ENCODE measurements around the gene KDM4C.
"Not testable (repeated sequence)": the region's sequence is repeated elsewhere in the genome, so short reads cannot be mapped to it uniquely, and the experiment has no call there.

KDM4C gene

DNA sequence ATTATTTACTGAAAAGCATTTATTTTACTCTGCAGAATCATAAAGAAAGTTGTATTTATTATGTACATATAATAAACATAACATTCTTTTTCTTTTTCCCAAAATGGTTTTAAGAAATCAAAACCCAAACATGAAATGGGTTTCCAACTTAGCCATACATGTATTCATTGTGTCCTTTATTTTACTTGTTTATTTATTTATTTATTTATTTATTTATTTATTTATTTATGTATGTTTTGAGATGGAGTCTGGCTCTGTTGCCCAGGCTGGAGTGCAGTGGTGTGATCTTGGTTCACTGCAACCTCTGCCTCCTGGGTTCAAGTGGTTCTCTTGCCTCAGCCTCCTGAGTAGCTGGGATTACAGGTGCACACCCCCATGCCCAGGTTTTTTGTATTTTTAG lies 273.2 kb downstream of the KDM4C start:
- H3K4me3 ChIP-seq (ENCODE audit: low read length in 2 of 2); H3K36me3 ChIP-seq (ENCODE audit: control insufficient read depth in 2 of 2, insufficient read depth in 2 of 2, low read length in 2 of 2); H3K27me3 ChIP-seq (ENCODE audit: control insufficient read depth in 1 of 2, insufficient read depth in 2 of 2, low read length in 2 of 2); H3K9me3 ChIP-seq (ENCODE audit: control insufficient read depth in 2 of 2, low read length in 2 of 2); H3K9ac ChIP-seq (ENCODE audit: low read length in 2 of 2); H3K27ac ChIP-seq (ENCODE audit: low read length); H3K4me1 ChIP-seq (ENCODE audit: control insufficient read depth, insufficient read depth, low read length): not testable (repeated sequence)

DNA sequence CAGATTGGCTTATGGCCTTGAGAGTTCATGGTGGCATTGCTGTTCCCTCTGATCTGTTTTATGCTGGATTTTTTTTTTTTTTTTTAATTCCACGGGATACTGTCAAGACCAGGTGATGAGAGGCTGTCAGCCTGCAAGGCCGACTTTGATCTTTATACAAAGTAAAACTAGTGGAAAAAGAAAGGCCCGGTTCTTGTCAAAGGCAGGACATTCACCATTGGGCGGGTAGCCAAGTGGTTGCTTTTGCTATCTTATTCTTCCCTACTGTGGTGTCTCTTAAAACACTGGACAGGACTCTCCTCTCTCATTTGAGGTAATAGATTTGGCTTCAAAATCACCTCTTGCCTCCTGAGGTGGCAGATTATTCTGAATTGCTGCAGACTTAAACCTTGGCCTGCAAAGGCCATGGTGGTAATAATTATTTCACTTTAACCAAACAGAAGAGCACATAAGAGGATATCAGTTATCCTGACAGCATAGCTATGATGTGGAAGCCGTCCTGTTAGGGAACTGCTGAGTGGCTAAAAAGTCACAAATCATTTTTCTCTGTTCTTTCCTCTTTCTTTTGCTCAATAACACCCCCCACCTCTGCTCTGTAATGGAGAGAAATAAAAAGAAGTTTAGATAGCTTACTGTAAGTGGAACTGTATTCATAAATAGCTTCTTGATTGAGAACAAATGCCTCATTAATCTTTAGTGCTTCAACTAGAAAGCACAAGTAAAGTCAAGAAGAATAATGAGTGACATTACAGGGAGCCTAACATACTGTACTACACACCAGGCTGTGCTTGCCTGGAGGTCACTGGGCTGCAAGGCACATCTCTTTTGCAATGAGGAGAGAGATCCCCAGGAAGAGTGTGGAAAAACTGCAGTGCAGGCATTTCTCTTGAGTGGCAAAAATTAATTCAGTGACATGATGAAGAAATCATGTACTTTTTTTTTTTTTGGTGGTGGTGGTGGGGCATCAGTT lies 275.6 kb downstream of the KDM4C start:
- H3K9me3 ChIP-seq (ENCODE audit: control insufficient read depth in 2 of 2, low read length in 2 of 2), result no peaks in the 10 kb centered on the region
- no peaks in the 10 kb centered on the region for H3K27me3 ChIP-seq (ENCODE audit: control insufficient read depth in 1 of 2, insufficient read depth in 2 of 2, low read length in 2 of 2)
- no peak overlapping the region for H3K27ac ChIP-seq (ENCODE audit: low read length)
- H3K4me3 ChIP-seq (ENCODE audit: low read length in 2 of 2), result no peak overlapping the region
- H3K4me1 ChIP-seq (ENCODE audit: control insufficient read depth, insufficient read depth, low read length), result no peaks in the 10 kb centered on the region
- H3K9ac ChIP-seq (ENCODE audit: low read length in 2 of 2), result no peak overlapping the region
- H3K36me3 ChIP-seq (ENCODE audit: control insufficient read depth in 2 of 2, insufficient read depth in 2 of 2, low read length in 2 of 2), result no peaks in the 10 kb centered on the region

DNA sequence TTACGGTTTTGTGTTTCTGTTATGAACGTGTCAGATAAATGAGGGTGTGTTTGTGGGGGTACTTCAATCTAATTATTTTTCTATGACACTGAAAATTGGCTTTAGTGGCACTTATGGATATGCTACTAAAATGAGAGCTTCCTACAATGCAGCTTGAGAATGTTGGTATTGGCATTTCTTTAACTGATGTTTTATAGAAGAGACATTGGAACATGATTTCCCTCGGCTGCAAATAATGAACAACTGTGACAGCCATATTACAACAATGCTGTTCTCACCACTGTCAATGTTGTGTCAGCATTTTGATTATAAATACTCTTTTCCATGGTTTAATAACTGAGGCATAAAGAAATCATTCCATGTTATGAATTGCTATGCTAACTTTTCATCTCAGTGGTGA lies 279.4 kb downstream of the KDM4C start:
- H3K27me3 ChIP-seq (ENCODE audit: control insufficient read depth in 1 of 2, insufficient read depth in 2 of 2, low read length in 2 of 2), result no peaks in the 10 kb centered on the region
- H3K4me1 ChIP-seq (ENCODE audit: control insufficient read depth, insufficient read depth, low read length), result no peaks in the 10 kb centered on the region
- no peaks in the 10 kb centered on the region for H3K36me3 ChIP-seq (ENCODE audit: control insufficient read depth in 2 of 2, insufficient read depth in 2 of 2, low read length in 2 of 2)

GRCh38 chr9:7042124-7042523 lies 284.4 kb downstream of the KDM4C start:
- Histone ChIP-seq H3K4me1 (ENCODE audit: control insufficient read depth, insufficient read depth, low read length) (no peaks in the 10 kb centered on the region), H3K27me3 (ENCODE audit: control insufficient read depth in 1 of 2, insufficient read depth in 2 of 2, low read length in 2 of 2) (no peaks in the 10 kb centered on the region)

More for the DNA sequence above, 279.4 kb downstream of the KDM4C start:
- Histone ChIP-seq H3K9me3 (ENCODE audit: control insufficient read depth in 2 of 2, low read length in 2 of 2) (no peaks in the 10 kb centered on the region), H3K4me3 (ENCODE audit: low read length in 2 of 2) (no peak overlapping the region), H3K9ac (ENCODE audit: low read length in 2 of 2) (no peak overlapping the region), H3K27ac (ENCODE audit: low read length) (no peak overlapping the region)

DNA sequence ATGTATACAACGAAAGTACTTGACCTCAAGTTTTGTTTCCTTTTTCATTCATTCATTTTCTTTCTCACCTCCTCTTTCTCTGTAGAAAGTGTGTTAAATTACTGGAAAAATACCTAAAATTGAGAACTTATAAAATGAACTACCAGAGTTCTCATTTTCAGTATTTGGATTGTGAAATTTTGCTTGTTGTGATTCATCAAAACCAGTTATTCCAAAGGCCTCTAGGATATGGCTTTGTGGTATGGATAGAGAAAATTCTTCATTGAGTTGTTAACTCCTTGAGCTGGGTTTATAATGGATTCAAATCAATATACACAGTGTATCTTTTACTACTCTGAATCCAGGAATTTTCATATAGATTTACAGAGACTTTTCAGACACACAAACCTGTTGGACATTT lies 287.6 kb downstream of the KDM4C start:
- H3K27ac ChIP-seq (ENCODE audit: low read length), result no peak overlapping the region
- peaks cover 5 to 6% of the 10 kb centered on the region in 2 donors for H3K36me3 ChIP-seq (ENCODE audit: control insufficient read depth in 2 of 2, insufficient read depth in 2 of 2, low read length in 2 of 2)
- H3K4me1 ChIP-seq (ENCODE audit: control insufficient read depth, insufficient read depth, low read length), result no peaks in the 10 kb centered on the region
- H3K27me3 ChIP-seq (ENCODE audit: control insufficient read depth in 1 of 2, insufficient read depth in 2 of 2, low read length in 2 of 2), result no peaks in the 10 kb centered on the region
- H3K9me3 ChIP-seq (ENCODE audit: control insufficient read depth in 2 of 2, low read length in 2 of 2), result no peaks in the 10 kb centered on the region
- no peak overlapping the region for H3K4me3 ChIP-seq (ENCODE audit: low read length in 2 of 2)
- H3K9ac ChIP-seq (ENCODE audit: low read length in 2 of 2), result no peak overlapping the region

More at GRCh38 chr9:7042124-7042523, 284.4 kb downstream of the KDM4C start:
- H3K9ac ChIP-seq (ENCODE audit: low read length in 2 of 2), result no peak overlapping the region
- H3K9me3 ChIP-seq (ENCODE audit: control insufficient read depth in 2 of 2, low read length in 2 of 2), result no peaks in the 10 kb centered on the region
- H3K4me3 ChIP-seq (ENCODE audit: low read length in 2 of 2), result no peak overlapping the region
- H3K27ac ChIP-seq (ENCODE audit: low read length), result no peak overlapping the region
- H3K36me3 ChIP-seq (ENCODE audit: control insufficient read depth in 2 of 2, insufficient read depth in 2 of 2, low read length in 2 of 2), result peaks cover 0 to 3% of the 10 kb centered on the region in 2 donors

GRCh38 chr9:7051711-7052110 lies 293.9 kb downstream of the KDM4C start:
- H3K4me1 ChIP-seq (ENCODE audit: control insufficient read depth, insufficient read depth, low read length), result no peaks in the 10 kb centered on the region
- H3K27ac ChIP-seq (ENCODE audit: low read length), result no peak overlapping the region
- H3K27me3 ChIP-seq (ENCODE audit: control insufficient read depth in 1 of 2, insufficient read depth in 2 of 2, low read length in 2 of 2), result no peaks in the 10 kb centered on the region
- no peaks in the 10 kb centered on the region for H3K9me3 ChIP-seq (ENCODE audit: control insufficient read depth in 2 of 2, low read length in 2 of 2)
- no peak overlapping the region for H3K9ac ChIP-seq (ENCODE audit: low read length in 2 of 2)
- H3K4me3 ChIP-seq (ENCODE audit: low read length in 2 of 2), result no peak overlapping the region
- H3K36me3 ChIP-seq (ENCODE audit: control insufficient read depth in 2 of 2, insufficient read depth in 2 of 2, low read length in 2 of 2), result peaks cover 6 to 7% of the 10 kb centered on the region in 2 donors

DNA sequence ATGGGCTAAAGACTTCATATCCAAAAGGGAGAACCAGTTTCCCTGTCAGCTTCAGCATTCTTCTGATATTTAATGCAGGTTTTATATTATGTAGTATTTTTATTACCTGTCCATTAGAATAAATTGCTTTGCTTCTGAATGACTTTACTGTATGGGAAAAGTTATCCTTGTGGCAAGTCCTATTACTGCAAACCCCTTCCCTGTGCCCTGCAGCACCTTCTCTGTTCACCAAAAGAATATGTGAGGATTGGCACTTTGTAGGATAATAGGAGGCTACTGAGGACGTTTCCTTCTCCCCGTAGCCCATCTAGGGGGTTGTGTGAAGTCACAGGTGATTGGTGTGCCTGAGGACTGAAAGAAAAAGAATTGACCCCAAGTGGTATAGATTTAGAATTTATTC lies 296.1 kb downstream of the KDM4C start:
- Histone ChIP-seq H3K36me3 (ENCODE audit: control insufficient read depth in 2 of 2, insufficient read depth in 2 of 2, low read length in 2 of 2) (peaks cover 1 to 3% of the 10 kb centered on the region in 2 donors), H3K9ac (ENCODE audit: low read length in 2 of 2) (no peak overlapping the region), H3K4me3 (ENCODE audit: low read length in 2 of 2) (no peak overlapping the region), H3K27me3 (ENCODE audit: control insufficient read depth in 1 of 2, insufficient read depth in 2 of 2, low read length in 2 of 2) (no peaks in the 10 kb centered on the region), H3K27ac (ENCODE audit: low read length) (no peak overlapping the region), H3K9me3 (ENCODE audit: control insufficient read depth in 2 of 2, low read length in 2 of 2) (no peaks in the 10 kb centered on the region), H3K4me1 (ENCODE audit: control insufficient read depth, insufficient read depth, low read length) (no peaks in the 10 kb centered on the region)

- Histone ChIP-seq H3K4me1 (ENCODE audit: control insufficient read depth, insufficient read depth, low read length) (no peaks in the 10 kb centered on the region), H3K27me3 (ENCODE audit: control insufficient read depth in 1 of 2, insufficient read depth in 2 of 2, low read length in 2 of 2) (no peaks in the 10 kb centered on the region), H3K9ac (ENCODE audit: low read length in 2 of 2) (no peak overlapping the region), H3K27ac (ENCODE audit: low read length) (no peak overlapping the region), H3K9me3 (ENCODE audit: control insufficient read depth in 2 of 2, low read length in 2 of 2) (no peaks in the 10 kb centered on the region), H3K36me3 (ENCODE audit: control insufficient read depth in 2 of 2, insufficient read depth in 2 of 2, low read length in 2 of 2) (peaks cover 0 to 2% of the 10 kb centered on the region in 2 donors), H3K4me3 (ENCODE audit: low read length in 2 of 2) (no peak overlapping the region)
Observed at GRCh38 chr9:7055171-7055903, 297.6 kb downstream of the KDM4C start.

- Histone ChIP-seq H3K9me3 (ENCODE audit: control insufficient read depth in 2 of 2, low read length in 2 of 2) (no peaks in the 10 kb centered on the region), H3K9ac (ENCODE audit: low read length in 2 of 2) (no peak overlapping the region), H3K4me3 (ENCODE audit: low read length in 2 of 2) (no peak overlapping the region), H3K36me3 (ENCODE audit: control insufficient read depth in 2 of 2, insufficient read depth in 2 of 2, low read length in 2 of 2) (peaks cover 0 to under 1% of the 10 kb centered on the region in 2 donors), H3K27me3 (ENCODE audit: control insufficient read depth in 1 of 2, insufficient read depth in 2 of 2, low read length in 2 of 2) (no peaks in the 10 kb centered on the region), H3K27ac (ENCODE audit: low read length) (no peak overlapping the region), H3K4me1 (ENCODE audit: control insufficient read depth, insufficient read depth, low read length) (no peaks in the 10 kb centered on the region)
Observed at GRCh38 chr9:7056254-7056653, 298.5 kb downstream of the KDM4C start.

- H3K9ac ChIP-seq (ENCODE audit: low read length in 2 of 2), result no peak overlapping the region
- no peaks in the 10 kb centered on the region for H3K4me1 ChIP-seq (ENCODE audit: control insufficient read depth, insufficient read depth, low read length)
- H3K36me3 ChIP-seq (ENCODE audit: control insufficient read depth in 2 of 2, insufficient read depth in 2 of 2, low read length in 2 of 2), result no peaks in the 10 kb centered on the region
- no peaks in the 10 kb centered on the region for H3K9me3 ChIP-seq (ENCODE audit: control insufficient read depth in 2 of 2, low read length in 2 of 2)
- no peaks in the 10 kb centered on the region for H3K27me3 ChIP-seq (ENCODE audit: control insufficient read depth in 1 of 2, insufficient read depth in 2 of 2, low read length in 2 of 2)
- no peak overlapping the region for H3K4me3 ChIP-seq (ENCODE audit: low read length in 2 of 2)
- no peak overlapping the region for H3K27ac ChIP-seq (ENCODE audit: low read length)
Observed at GRCh38 chr9:7058473-7058872, 300.7 kb downstream of the KDM4C start.

All from stomach smooth muscle (tissue), 2 donors.